ENCODE results near the gene MKS1.

The MKS1 gene

GRCh38 chr17:58249270-58250133 lies 30.4 kb upstream of the MKS1 start (continued):
- TF ChIP-seq GLI4 (tag by site-specific recombination; IDR thresholded peaks at IDR 0.05) = no peak
- no peak for TF ChIP-seq ZNF341 (tag by site-specific recombination; IDR thresholded peaks at IDR 0.05; ENCODE audit: low read depth)
- no peak for TF ChIP-seq ZNF521 (tag by site-specific recombination; IDR thresholded peaks at IDR 0.05)
- no peak for TF ChIP-seq ZNF157 (tag by site-specific recombination; IDR thresholded peaks at IDR 0.05)
- TF ChIP-seq ZNF132 (tag by site-specific recombination; IDR thresholded peaks at IDR 0.05; ENCODE audit: borderline replicate concordance) = no peak
- TF ChIP-seq ZNF768 (tag by site-specific recombination; IDR thresholded peaks at IDR 0.05) = no peak
- TF ChIP-seq, protein P1, sequence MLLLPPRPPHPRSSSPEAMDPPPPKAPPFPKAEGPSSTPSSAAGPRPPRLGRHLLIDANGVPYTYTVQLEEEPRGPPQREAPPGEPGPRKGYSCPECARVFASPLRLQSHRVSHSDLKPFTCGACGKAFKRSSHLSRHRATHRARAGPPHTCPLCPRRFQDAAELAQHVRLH (tag by site-specific recombination; IDR thresholded peaks at IDR 0.05) = no peak
- TF ChIP-seq, protein P2, sequence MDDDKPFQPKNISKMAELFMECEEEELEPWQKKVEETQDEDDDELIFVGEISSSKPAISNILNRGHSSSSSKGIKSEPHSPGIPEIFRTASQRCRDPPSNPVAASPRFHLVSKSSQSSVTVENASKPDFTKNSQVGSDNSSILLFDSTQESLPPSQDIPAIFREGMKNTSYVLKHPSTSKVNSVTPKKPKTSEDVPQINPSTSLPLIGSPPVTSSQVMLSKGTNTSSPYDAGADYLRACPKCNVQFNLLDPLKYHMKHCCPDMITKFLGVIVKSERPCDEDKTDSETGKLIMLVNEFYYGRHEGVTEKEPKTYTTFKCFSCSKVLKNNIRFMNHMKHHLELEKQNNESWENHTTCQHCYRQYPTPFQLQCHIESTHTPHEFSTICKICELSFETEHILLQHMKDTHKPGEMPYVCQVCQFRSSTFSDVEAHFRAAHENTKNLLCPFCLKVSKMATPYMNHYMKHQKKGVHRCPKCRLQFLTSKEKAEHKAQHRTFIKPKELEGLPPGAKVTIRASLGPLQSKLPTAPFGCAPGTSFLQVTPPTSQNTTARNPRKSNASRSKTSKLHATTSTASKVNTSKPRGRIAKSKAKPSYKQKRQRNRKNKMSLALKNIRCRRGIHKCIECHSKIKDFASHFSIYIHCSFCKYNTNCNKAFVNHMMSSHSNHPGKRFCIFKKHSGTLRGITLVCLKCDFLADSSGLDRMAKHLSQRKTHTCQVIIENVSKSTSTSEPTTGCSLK (tag by site-specific recombination; IDR thresholded peaks at IDR 0.05) = no peak
- TF ChIP-seq ZIC2 (tag by site-specific recombination; IDR thresholded peaks at IDR 0.05) = peak; percentile 50
- no peak for TF ChIP-seq ZNF776 (tag by site-specific recombination; IDR thresholded peaks at IDR 0.05; ENCODE audit: borderline replicate concordance)
- 0 out of 2 replicates have a peak, but pooled peaks have one; percentile 26 for TF ChIP-seq ZNF394 (tag by site-specific recombination; IDR thresholded peaks at IDR 0.05; ENCODE audit: borderline replicate concordance)
- TF ChIP-seq ZNF585B (tag by site-specific recombination; IDR thresholded peaks at IDR 0.05) = no peak
- no peak for TF ChIP-seq ZBTB48 (tag by site-specific recombination; IDR thresholded peaks at IDR 0.05)
- no peak for TF ChIP-seq ZNF423 (tag by site-specific recombination; IDR thresholded peaks at IDR 0.05)
- no peak for TF ChIP-seq ZNF184 (tag by site-specific recombination; IDR thresholded peaks at IDR 0.05)
- peak; percentile 61; the same call in 1 of the 2 replicates for TF ChIP-seq ZNF335 (tag by site-specific recombination; conservative IDR thresholded peaks at IDR 0.05)
- TF ChIP-seq ZNF146 (tag by site-specific recombination; IDR thresholded peaks at IDR 0.05) = no peak
- TF ChIP-seq ZBTB8A (tag by site-specific recombination; IDR thresholded peaks at IDR 0.05) = no peak

DNA sequence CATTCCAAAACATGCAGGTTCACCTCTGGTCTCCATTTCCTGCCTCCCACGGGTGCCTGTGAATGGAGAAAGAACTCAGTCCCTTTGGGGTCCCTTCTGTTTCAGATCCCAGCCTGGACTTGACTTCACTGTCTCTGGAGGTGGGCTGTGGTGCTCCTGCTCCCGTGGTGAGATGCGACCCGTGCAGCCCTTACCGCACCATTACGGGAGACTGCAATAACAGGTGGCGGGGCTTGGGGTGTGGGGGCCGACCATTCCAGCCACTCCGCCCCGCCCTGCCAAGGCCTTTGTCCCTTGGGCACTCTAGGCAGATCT lies 29.9 kb upstream of the MKS1 start:
- TF ChIP-seq SP2 (tag by site-specific recombination; IDR thresholded peaks at IDR 0.05) (no peak), ZNF792 (tag by site-specific recombination; IDR thresholded peaks at IDR 0.05) (no peak), ZNF274 (IDR thresholded peaks at IDR 0.05; ENCODE audit: low read length) (no peak), ZNF274 (tag by site-specific recombination; IDR thresholded peaks at IDR 0.05; ENCODE audit: borderline replicate concordance) (no peak), ZSCAN16 (tag by site-specific recombination; IDR thresholded peaks at IDR 0.05) (no peak), ZNF548 (tag by site-specific recombination; IDR thresholded peaks at IDR 0.05) (no peak), ZNF610 (tag by site-specific recombination; IDR thresholded peaks at IDR 0.05; ENCODE audit: borderline replicate concordance) (no peak), ZNF146 (tag by site-specific recombination; IDR thresholded peaks at IDR 0.05) (no peak)
- Histone ChIP-seq H3K9me3 (ENCODE audit: control insufficient read depth, insufficient read depth, low read depth, low read length) (no peaks in the 10 kb centered on the region), H3K27ac (ENCODE audit: extremely low read depth, low read depth, low read length) (no peak overlapping the region), H3K4me1 (ENCODE audit: control insufficient read depth, insufficient read depth, low read length) (no peaks in the 10 kb centered on the region), H3K4me3 (ENCODE audit: low read depth, low read length) (no peak overlapping the region), H3K36me3 (ENCODE audit: control insufficient read depth in 2 of 2, insufficient read depth in 1 of 2, low read length in 2 of 2) (no peaks in the 10 kb centered on the region)
- ChIA-PET POLR2A (interaction anchor here (0.9 kb wide), 1 partner anchor 409 kb away, joined by 4 read pairs; no protein-coding TSS in a partner anchor), CTCF (interaction anchor here (0.7 to 4.2 kb wide), 11 partner anchors 10 to 211 kb away, joined by 3 to 32 read pairs (median 8); partner anchors contain the start of genes LPO and MKS1)

Data from HEK293 (cell line).